Trophoblast cell (in vitro differentiated cells and primary cell): ENCODE measurements around the gene TFB2M.
A peak's percentile ranks its signal among the peaks of the same experiment; 100 is the strongest.

Source experiments
- DNase-seq, 2 donors: peaks; one replicate each; pipeline ENCODE4 v3.0.0-alpha.2; 2016
- H2AFZ ChIP-seq: 2 replicates; pipeline ENCODE4 v1.6.1; 2013; ENCODE audit warnings: low read length, moderate library complexity, mild to moderate bottlenecking; ENCODE audit not compliant: insufficient read depth, poor library complexity
- H2AK5ac ChIP-seq: 2 replicates; pipeline ENCODE4 v1.6.1; 2013; ENCODE audit warnings: mild to moderate bottlenecking, low read length
- H2BK120ac ChIP-seq: 2 replicates; pipeline ENCODE4 v1.6.1; 2013; ENCODE audit warnings: low read length, mild to moderate bottlenecking, moderate library complexity; ENCODE audit not compliant: insufficient read depth, poor library complexity
- H2BK12ac ChIP-seq: 2 replicates; pipeline ENCODE4 v1.6.1; 2013; ENCODE audit warnings: mild to moderate bottlenecking, low read length, moderate library complexity
- H2BK5ac ChIP-seq: 2 replicates; pipeline ENCODE4 v1.6.1; 2013; ENCODE audit warnings: low read length, low read depth, moderate library complexity, mild to moderate bottlenecking; ENCODE audit not compliant: poor library complexity
- H3K14ac ChIP-seq: 2 replicates; pipeline ENCODE4 v1.6.1; 2013; ENCODE audit warnings: mild to moderate bottlenecking, low read length
- H3K18ac ChIP-seq: 2 replicates; pipeline ENCODE4 v1.6.1; 2013; ENCODE audit warnings: mild to moderate bottlenecking, low read length
- H3K23ac ChIP-seq: 2 replicates; pipeline ENCODE4 v1.6.1; 2013; ENCODE audit warnings: low read length
- H3K27ac ChIP-seq: 2 replicates; pipeline ENCODE4 v1.5.1; 2013; ENCODE audit warnings: low read depth, mild to moderate bottlenecking, inconsistent platforms, low read length, moderate library complexity
- H3K27me3 ChIP-seq: 2 replicates; pipeline ENCODE4 v1.6.1; 2013; ENCODE audit warnings: inconsistent platforms, mild to moderate bottlenecking, low read length, moderate library complexity; ENCODE audit not compliant: insufficient read depth
- H3K36me3 ChIP-seq, 2 experiments: 1 replicate in 1 of 2; 2 replicates in 1 of 2; pipeline ENCODE4 v1.6.1; 2013; ENCODE audit warnings: low read length in 2 of 2, mild to moderate bottlenecking in 2 of 2, moderate library complexity in 1 of 2; ENCODE audit not compliant: insufficient read depth in 2 of 2, control insufficient read depth in 1 of 2
- H3K4ac ChIP-seq: 2 replicates; pipeline ENCODE4 v1.6.1; 2013; ENCODE audit warnings: low read depth, mild to moderate bottlenecking, low read length, moderate library complexity
- H3K4me1 ChIP-seq, 2 experiments: 1 replicate in 1 of 2; 2 replicates in 1 of 2; pipeline ENCODE4 v1.6.1; 2013; ENCODE audit warnings: low read length in 2 of 2, mild to moderate bottlenecking in 2 of 2, moderate library complexity in 1 of 2; ENCODE audit not compliant: insufficient read depth in 2 of 2, control insufficient read depth in 1 of 2
- H3K4me2 ChIP-seq: 2 replicates; pipeline ENCODE4 v1.6.1; 2013; ENCODE audit warnings: inconsistent platforms, mild to moderate bottlenecking, low read length, moderate library complexity
- H3K4me3 ChIP-seq: 2 replicates; pipeline ENCODE4 v1.5.1; 2013; ENCODE audit warnings: mild to moderate bottlenecking, low read depth, low read length, inconsistent platforms
- H3K79me1 ChIP-seq: one replicate; pipeline ENCODE4 v1.6.1; 2013; ENCODE audit warnings: low read length
- H3K79me2 ChIP-seq: 2 replicates; pipeline ENCODE4 v1.6.1; 2013; ENCODE audit warnings: low read length, mild to moderate bottlenecking; ENCODE audit not compliant: control insufficient read depth, insufficient read depth, poor library complexity
- H3K9ac ChIP-seq: 2 replicates; pipeline ENCODE4 v1.6.1; 2013; ENCODE audit warnings: mild to moderate bottlenecking, low read length
- H3K9me3 ChIP-seq: 2 replicates; pipeline ENCODE4 v1.6.1; 2013; ENCODE audit warnings: low read depth, mild to moderate bottlenecking, control low read depth, inconsistent platforms, low read length; ENCODE audit not compliant: insufficient read depth
- H4K12ac ChIP-seq: 2 replicates; pipeline ENCODE4 v1.6.1; 2013; ENCODE audit warnings: low read depth, mild to moderate bottlenecking, low read length, moderate library complexity
- H4K8ac ChIP-seq: 2 replicates; pipeline ENCODE4 v1.6.1; 2013; ENCODE audit warnings: low read depth, mild to moderate bottlenecking, low read length, moderate library complexity
- H4K91ac ChIP-seq: one replicate; pipeline ENCODE4 v1.6.1; 2013; ENCODE audit warnings: low read depth, mild to moderate bottlenecking, low read length, moderate library complexity
- WGBS: extraction: QIAGEN DNeasy Blood & Tissue Kit; methylation state at CpG from one replicate; pipeline ENCODE4 v1.1.7; 2013; ENCODE audit warnings: missing lambda C conversion rate; ENCODE audit not compliant: insufficient read length, insufficient coverage; ENCODE audit errors: extremely low coverage; 5-methylcytosine and 5-hydroxymethylcytosine counted together

Gene TFB2M

DNA sequence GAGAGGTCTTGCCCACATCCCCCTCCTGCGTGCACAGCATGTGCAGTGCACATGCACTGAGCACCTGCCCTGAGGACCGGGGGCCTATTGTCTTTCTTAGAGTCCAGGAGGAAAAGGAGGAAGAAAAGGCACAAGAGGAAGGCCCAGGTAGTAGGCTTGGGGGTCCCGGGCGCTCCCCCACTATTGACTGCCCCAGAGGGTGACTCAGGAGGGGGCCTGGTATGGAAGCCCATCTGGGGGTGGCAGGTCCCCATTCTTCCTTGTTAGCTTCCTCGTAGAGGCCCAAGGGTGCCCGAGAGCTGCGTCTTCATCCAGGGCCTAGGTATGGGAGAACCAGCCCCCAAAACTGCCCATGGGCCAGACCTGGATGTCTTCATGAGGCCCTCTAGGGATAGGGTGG is 54.9 kb downstream of the TFB2M start:
- no peak overlapping the region for H3K4me2 ChIP-seq
- H4K8ac ChIP-seq: no peak overlapping the region
- H3K4ac ChIP-seq: no peak overlapping the region
- no peak overlapping the region for H3K18ac ChIP-seq
- H3K36me3 ChIP-seq: no peaks in the 10 kb centered on the region
- H4K91ac ChIP-seq: no peak overlapping the region
- no peak overlapping the region for H2AFZ ChIP-seq
- H3K4me1 ChIP-seq: peaks cover 3 to 7% of the 10 kb centered on the region in 2 experiments
- no peak overlapping the region for H2BK120ac ChIP-seq
- no peak overlapping the region for H4K12ac ChIP-seq
- peaks cover 2% of the 10 kb centered on the region for H3K79me2 ChIP-seq
- H2AK5ac ChIP-seq: no peak overlapping the region
- H3K9ac ChIP-seq: no peak overlapping the region
- no peak overlapping the region for H3K23ac ChIP-seq
- peaks cover 28% of the 10 kb centered on the region for H3K9me3 ChIP-seq
- no peak overlapping the region for H3K27ac ChIP-seq
- H3K14ac ChIP-seq: no peak overlapping the region
- H2BK5ac ChIP-seq: no peak overlapping the region
- no CpG with 5 or more reads among the region's 7 CpGs for WGBS
- peaks cover 2% of the 10 kb centered on the region for H3K79me1 ChIP-seq
- H3K27me3 ChIP-seq: no peaks in the 10 kb centered on the region
- no peak overlapping the region for H2BK12ac ChIP-seq
- DNase-seq: no peak
- no peak overlapping the region for H3K4me3 ChIP-seq

DNA sequence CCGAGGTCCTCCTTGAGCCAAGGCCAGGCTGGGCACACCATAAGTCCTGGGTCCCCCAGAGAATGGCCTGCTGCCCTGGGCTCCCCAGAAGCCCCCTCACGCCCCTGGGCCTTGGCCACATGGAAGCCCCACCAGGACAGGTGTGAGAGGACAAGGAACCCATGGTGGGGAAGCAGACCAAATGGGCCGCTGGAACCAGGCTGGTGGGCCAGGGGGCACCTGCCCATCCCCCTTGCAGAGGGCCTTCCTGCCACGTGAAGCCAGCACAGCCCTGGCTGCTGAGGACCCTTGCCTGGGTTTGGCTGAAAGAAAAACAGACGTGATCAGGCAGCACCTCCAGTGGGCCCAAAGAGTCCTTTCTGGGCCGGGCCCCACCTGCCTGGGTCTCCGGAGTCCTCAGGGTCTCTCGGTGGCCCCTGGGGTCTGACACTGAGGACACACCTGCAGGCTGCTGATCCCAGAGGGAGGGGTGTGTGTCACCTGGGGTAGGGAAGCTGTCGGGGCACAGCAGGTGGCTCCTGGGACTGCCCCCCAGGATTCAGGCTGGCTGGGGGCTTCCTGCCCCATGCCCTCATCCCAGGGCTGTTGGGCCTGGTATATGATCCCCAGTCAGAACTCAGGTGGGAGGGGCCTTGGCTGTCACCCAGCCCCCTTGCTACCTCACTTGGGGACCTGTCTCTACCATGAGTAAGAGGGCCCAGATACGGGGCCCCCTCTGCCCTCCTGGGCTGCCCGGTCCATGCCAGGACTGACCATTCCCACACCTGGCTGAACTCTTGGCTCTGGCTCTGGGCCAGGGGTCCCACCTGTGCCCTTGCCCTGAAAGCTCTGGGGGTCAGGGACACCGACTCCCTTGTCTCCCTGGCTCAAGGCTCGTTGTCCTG is 55.7 kb downstream of the TFB2M start:
- no peaks in the 10 kb centered on the region for H3K36me3 ChIP-seq
- DNase-seq: no peak
- H2BK5ac ChIP-seq: no peak overlapping the region
- no peak overlapping the region for H3K9ac ChIP-seq
- H3K9me3 ChIP-seq: peaks cover 25% of the 10 kb centered on the region
- H3K18ac ChIP-seq: no peak overlapping the region
- no peak overlapping the region for H2BK120ac ChIP-seq
- H2AK5ac ChIP-seq: no peak overlapping the region
- no peak overlapping the region for H3K4me3 ChIP-seq
- H4K91ac ChIP-seq: no peak overlapping the region
- peaks cover 2% of the 10 kb centered on the region for H3K79me2 ChIP-seq
- H4K12ac ChIP-seq: no peak overlapping the region
- peaks cover 6 to 8% of the 10 kb centered on the region in 2 experiments for H3K4me1 ChIP-seq
- H3K79me1 ChIP-seq: peaks cover 2% of the 10 kb centered on the region
- H2BK12ac ChIP-seq: no peak overlapping the region
- no peak overlapping the region for H3K14ac ChIP-seq
- no peak overlapping the region for H3K23ac ChIP-seq
- H3K4ac ChIP-seq: no peak overlapping the region
- no peak overlapping the region for H3K27ac ChIP-seq
- H2AFZ ChIP-seq: no peak overlapping the region
- no peak overlapping the region for H4K8ac ChIP-seq
- no peak overlapping the region for H3K4me2 ChIP-seq
- no peaks in the 10 kb centered on the region for H3K27me3 ChIP-seq
- WGBS: no CpG with 5 or more reads among the region's 13 CpGs

DNA sequence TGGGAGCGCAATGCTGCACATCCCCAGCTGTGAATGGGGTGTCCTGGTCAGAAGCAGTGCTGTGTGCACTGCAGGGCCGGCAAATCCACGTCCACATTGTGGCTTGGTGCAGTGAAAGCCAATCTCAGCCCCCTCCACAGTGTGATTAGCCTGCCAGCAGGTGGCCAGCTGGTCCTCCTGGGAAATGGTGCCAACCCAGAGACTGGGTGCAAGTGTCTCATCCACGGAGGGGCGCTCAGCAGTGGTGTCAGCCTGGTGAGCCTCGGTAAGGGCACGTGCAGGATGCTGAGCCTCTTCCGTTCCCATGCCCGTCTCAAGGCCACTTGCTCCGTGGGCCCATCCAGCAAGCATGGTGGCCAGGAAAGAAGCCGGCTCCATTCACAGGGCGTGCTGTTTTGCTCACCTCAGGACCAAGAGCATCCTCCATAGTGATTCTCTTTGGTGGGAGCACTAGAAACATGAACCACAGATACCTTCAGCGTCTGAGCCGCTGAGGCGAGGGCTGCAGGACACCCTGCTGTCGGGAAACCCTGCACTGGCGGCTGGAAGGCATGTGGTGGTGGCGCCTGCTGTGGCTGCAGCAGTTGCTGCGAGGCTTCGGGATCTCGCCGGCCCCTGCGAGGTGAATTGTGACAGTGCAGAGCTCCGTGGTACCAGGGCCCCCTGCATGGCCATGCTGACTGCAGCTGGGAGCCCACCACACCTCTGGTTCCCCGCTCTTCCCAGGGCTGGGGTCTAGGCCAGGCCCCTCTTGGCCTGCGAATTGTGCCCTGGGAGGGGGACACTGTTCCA is 57.0 kb downstream of the TFB2M start:
- H3K4ac ChIP-seq: no peak overlapping the region
- no peaks in the 10 kb centered on the region for H3K36me3 ChIP-seq
- no peak overlapping the region for H4K8ac ChIP-seq
- no peaks in the 10 kb centered on the region for H3K27me3 ChIP-seq
- H3K79me1 ChIP-seq: peaks cover 2% of the 10 kb centered on the region
- no peak overlapping the region for H2AK5ac ChIP-seq
- no peak overlapping the region for H2AFZ ChIP-seq
- H3K79me2 ChIP-seq: peaks cover 2% of the 10 kb centered on the region
- no peak overlapping the region for H3K27ac ChIP-seq
- H2BK5ac ChIP-seq: no peak overlapping the region
- no peak overlapping the region for H3K18ac ChIP-seq
- no peak for DNase-seq
- H4K12ac ChIP-seq: no peak overlapping the region
- H3K4me3 ChIP-seq: no peak overlapping the region
- peaks cover 6 to 8% of the 10 kb centered on the region in 2 experiments for H3K4me1 ChIP-seq
- H2BK12ac ChIP-seq: no peak overlapping the region
- peaks cover 24% of the 10 kb centered on the region for H3K9me3 ChIP-seq
- no peak overlapping the region for H3K4me2 ChIP-seq
- no peak overlapping the region for H3K14ac ChIP-seq
- no CpG with 5 or more reads among the region's 26 CpGs for WGBS
- H4K91ac ChIP-seq: no peak overlapping the region
- no peak overlapping the region for H2BK120ac ChIP-seq
- H3K23ac ChIP-seq: no peak overlapping the region
- H3K9ac ChIP-seq: no peak overlapping the region

DNA sequence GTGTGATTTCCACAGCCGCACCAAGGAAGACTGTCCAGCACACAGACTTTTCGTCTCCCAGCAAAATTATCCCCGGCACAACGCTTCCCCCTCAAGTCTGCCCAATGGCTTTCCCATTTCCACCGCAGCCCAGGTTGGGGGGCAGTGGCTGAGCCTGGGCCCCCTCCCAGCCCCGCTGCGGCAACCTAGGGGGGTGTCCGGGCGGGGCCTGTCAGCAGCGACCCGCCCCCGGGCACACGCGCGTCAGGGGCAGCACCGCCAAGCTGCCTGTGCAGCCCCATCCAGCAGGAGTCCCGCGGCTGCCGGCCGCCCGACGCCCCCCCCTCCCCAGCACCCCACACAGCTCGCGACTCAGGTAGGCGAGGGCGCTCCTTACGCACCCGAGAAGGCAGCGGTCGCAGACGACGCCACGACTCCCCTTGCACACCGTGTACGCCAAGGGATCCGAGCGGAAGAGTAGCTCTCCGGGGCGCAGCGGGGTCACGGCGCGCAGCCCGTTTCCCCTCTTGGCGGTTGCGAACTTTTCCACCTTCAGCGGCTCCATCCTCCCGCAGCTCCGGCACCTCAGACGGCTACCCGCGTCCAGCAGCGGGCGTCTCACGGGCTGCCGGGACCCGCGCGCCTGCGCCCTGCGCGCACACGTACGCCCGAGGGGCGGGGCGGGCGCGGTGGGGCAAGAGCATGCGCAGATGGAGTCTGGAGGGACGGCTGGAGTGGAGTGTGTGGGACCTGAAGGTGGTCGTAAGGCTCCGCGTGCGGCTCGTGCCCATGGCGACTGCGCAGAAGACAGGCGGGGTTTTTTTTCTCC is 59.2 kb downstream of the TFB2M start, which contains the start of gene SMYD3:
SMYD3 (minus strand) TSS at position 606 of the 808 bp plus-strand sequence.
- H4K12ac ChIP-seq: peak within 1 kb of the TSS; percentile 67
- H3K4me1 ChIP-seq: peaks cover 6 to 8% of the 10 kb centered on the region in 2 experiments
- no peak within 1 kb of the TSS for H2BK5ac ChIP-seq
- WGBS: no CpG with 5 or more reads among the region's 79 CpGs
- H2BK12ac ChIP-seq: no peak within 1 kb of the TSS
- peak within 1 kb of the TSS; percentile 35 for H3K9ac ChIP-seq
- peak within 1 kb of the TSS; percentile 41 for H4K91ac ChIP-seq
- peak within 1 kb of the TSS; percentile 14 for H3K4ac ChIP-seq
- H3K18ac ChIP-seq: peak within 1 kb of the TSS; percentile 66
- peak within 1 kb of the TSS; percentile 92 for H3K4me2 ChIP-seq
- H2AFZ ChIP-seq: peak within 1 kb of the TSS; percentile 73
- peak within 1 kb of the TSS; percentile 45 for H3K14ac ChIP-seq
- no peaks in the 10 kb centered on the region for H3K36me3 ChIP-seq
- no peak within 1 kb of the TSS for H3K27ac ChIP-seq
- H3K23ac ChIP-seq: peak within 1 kb of the TSS; percentile 17
- H3K4me3 ChIP-seq: peak within 1 kb of the TSS; percentile 81
- H3K9me3 ChIP-seq: peaks cover 6% of the 10 kb centered on the region
- peak; percentile 79 to 93 for DNase-seq
- no peaks in the 10 kb centered on the region for H3K27me3 ChIP-seq
- peaks cover 2% of the 10 kb centered on the region for H3K79me2 ChIP-seq
- H2AK5ac ChIP-seq: no peak within 1 kb of the TSS
- H4K8ac ChIP-seq: peak within 1 kb of the TSS; percentile 63
- H2BK120ac ChIP-seq: peak within 1 kb of the TSS; percentile 6
- peaks cover 2% of the 10 kb centered on the region for H3K79me1 ChIP-seq
